CD4-positive, alpha-beta memory T cell (primary cell): ENCODE data around the gene ARHGEF33. TPM values are rescaled to one million over a fixed set of nuclear protein-coding genes. Genes with fewer than 3 reads are reported as not detected.

Experiments used
- CTCF ChIA-PET: fragments of 350-600 bp; sonication (Branson Sonifier 250); formaldehyde crosslinking; loops from one replicate; lab custom pipeline; 2021; ENCODE audit warnings: inconsistent platforms; ENCODE audit not compliant: partially characterized antibody; lab: Charles Lee
- POLR2A ChIA-PET: fragments of 350-600 bp; sonication (Branson Sonifier 250); formaldehyde crosslinking; loops from one replicate; lab custom pipeline; 2021; ENCODE audit not compliant: partially characterized antibody; lab: Charles Lee
- DNase-seq, 5 donors: peaks; one replicate each; pipeline versions ENCODE4 v3.0.0 to v3.0.0-alpha.2; 2020 to 2022; ENCODE audit warnings: mixed read lengths in 1 of 5
- H3K27ac ChIP-seq: one replicate; pipeline ENCODE4 v1.7.0; 2013; ENCODE audit warnings: low read depth, low read length
- H3K27me3 ChIP-seq: 2 replicates; pipeline ENCODE4 v1.7.0; 2013; ENCODE audit warnings: mild to moderate bottlenecking, low read length, moderate library complexity; ENCODE audit not compliant: insufficient read depth
- H3K36me3 ChIP-seq: 2 replicates; pipeline ENCODE4 v1.7.0; 2013; ENCODE audit warnings: mild to moderate bottlenecking, low read length, moderate library complexity; ENCODE audit not compliant: insufficient read depth
- H3K4me1 ChIP-seq: 2 replicates; pipeline ENCODE4 v1.7.0; 2013; ENCODE audit warnings: mild to moderate bottlenecking, low read length, moderate library complexity; ENCODE audit not compliant: insufficient read depth
- H3K4me3 ChIP-seq, 2 donors: one replicate each; pipeline ENCODE4 v1.7.0; 2013; ENCODE audit warnings: low read length in 2 of 2, mild to moderate bottlenecking in 1 of 2
- H3K9me3 ChIP-seq, 2 donors: one replicate each; pipeline ENCODE4 v1.7.0; 2013; ENCODE audit warnings: low read length in 2 of 2, control low read depth in 1 of 2; ENCODE audit not compliant: control insufficient read depth in 1 of 2
- H3K27ac Mint-ChIP-seq, 7 donors: one replicate each; pipeline ENCODE4 v1.8.0; 2020 to 2021; ENCODE audit warnings: mixed read lengths in 7 of 7, mild to moderate bottlenecking in 6 of 7, inconsistent platforms in 3 of 7, moderate library complexity in 3 of 7
- H3K27me3 Mint-ChIP-seq, 2 donors: one replicate each; pipeline ENCODE4 v1.8.0; 2020 to 2021; ENCODE audit warnings: mixed read lengths in 2 of 2
- H3K36me3 Mint-ChIP-seq, 2 donors: one replicate each; pipeline ENCODE4 v1.8.0; 2020 to 2021; ENCODE audit warnings: mixed read lengths in 2 of 2, inconsistent platforms in 1 of 2, mild to moderate bottlenecking in 1 of 2
- H3K4me1 Mint-ChIP-seq, 4 donors: one replicate each; pipeline ENCODE4 v1.8.0; 2020 to 2021; ENCODE audit warnings: mixed read lengths in 4 of 4, mild to moderate bottlenecking in 1 of 4
- H3K4me3 Mint-ChIP-seq, 8 donors: one replicate each; pipeline ENCODE4 v1.8.0; 2020 to 2021; ENCODE audit warnings: mixed read lengths in 8 of 8, mild to moderate bottlenecking in 7 of 8, moderate library complexity in 6 of 8, inconsistent platforms in 3 of 8
- H3K9me3 Mint-ChIP-seq, 8 donors: one replicate each; pipeline ENCODE4 v1.8.0; 2020 to 2021; ENCODE audit warnings: mixed read lengths in 8 of 8, mild to moderate bottlenecking in 5 of 8, inconsistent platforms in 3 of 8, moderate library complexity in 1 of 8
- intact Hi-C: fragments of 100-400 bp; cut with micrococcal nuclease; formaldehyde crosslinking; loops from one replicate; pipeline ENCODE4 v1.15.1; 2023
- polyA plus RNA-seq, 2 donors: library from polyadenylated mRNA; unstranded; fragments of 300-500 nt; fragmentation: Illumina TruSeq; gene quantifications; one replicate each; pipeline ENCODE4 v1.2.3, GENCODE V29; 2021
- total RNA-seq, 2 experiments: library from RNA; stranded (reverse); gene quantifications; one replicate each; pipeline ENCODE4 v1.2.3, GENCODE V29; 2021

Gene ARHGEF33
- total RNA-seq (under 1 TPM in 1 of 2 experiments, not detected in 1; 0.53 TPM), polyA plus RNA-seq (under 1 TPM in 1 of 2 donors, not detected in 1; 0.09 TPM)

DNA sequence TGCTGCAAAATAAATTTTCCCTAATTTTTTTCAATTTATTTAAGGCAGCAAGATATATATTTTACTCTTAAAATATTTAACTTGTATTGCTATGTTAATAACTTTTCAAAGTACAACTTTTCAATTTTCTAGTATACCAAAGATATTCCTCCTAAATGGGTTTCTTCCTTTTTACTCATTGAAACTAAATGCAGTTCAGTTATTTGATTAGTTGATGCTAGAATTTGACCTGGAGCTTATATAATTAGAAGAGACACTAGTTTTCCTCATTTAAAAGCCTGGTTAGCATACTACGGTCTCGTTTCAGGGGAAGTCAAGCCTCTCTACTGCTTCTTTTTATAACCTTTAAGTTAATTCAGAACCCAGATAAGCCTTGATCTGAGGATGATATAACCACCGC, at the start of gene ARHGEF33:
TSS of gene ARHGEF33 (plus strand) at position 301 of the 400 bp plus-strand sequence. CDS start 29,573 bp downstream, outside the sequence.
- H3K9me3 Mint-ChIP-seq = no peaks in the 10 kb centered on the region
- Histone ChIP-seq H3K9me3 (no peaks in the 10 kb centered on the region), H3K27ac (no peak within 1 kb of the TSS), H3K36me3 (no peaks in the 10 kb centered on the region), H3K4me1 (no peaks in the 10 kb centered on the region), H3K27me3 (no peaks in the 10 kb centered on the region), H3K4me3 (no peak within 1 kb of the TSS)
- CTCF ChIA-PET = no interaction called here
- H3K36me3 Mint-ChIP-seq = peaks cover 0 to 2% of the 10 kb centered on the region in 2 donors
- no peak within 1 kb of the TSS for H3K4me3 Mint-ChIP-seq
- intact Hi-C loops = no loop called here
- H3K4me1 Mint-ChIP-seq = no peaks in the 10 kb centered on the region
- no peak within 1 kb of the TSS for H3K27ac Mint-ChIP-seq
- H3K27me3 Mint-ChIP-seq = peaks cover 0 to 1% of the 10 kb centered on the region in 2 donors
- no peak for DNase-seq
- POLR2A ChIA-PET = no interaction called here

DNA sequence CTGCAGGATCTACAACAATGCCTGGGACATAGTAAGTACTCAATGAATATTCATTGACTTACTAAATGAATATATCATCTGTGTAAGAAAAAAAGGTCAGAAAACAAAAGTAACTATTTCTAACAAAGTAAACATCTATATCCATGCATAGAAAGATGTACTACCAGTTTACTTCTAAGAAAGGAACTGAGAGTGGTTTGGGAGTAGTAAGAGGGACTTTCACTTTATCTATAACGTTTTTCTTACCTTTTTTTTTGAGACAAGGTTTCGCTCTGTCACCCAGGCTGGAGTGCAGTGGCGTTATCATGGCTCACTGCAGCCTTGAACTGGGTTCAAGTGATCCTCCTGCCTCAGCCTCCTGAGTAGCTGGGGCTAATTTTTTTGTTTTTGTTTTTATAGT, 39.6 kb upstream of the ARHGEF33 start:
- Histone ChIP-seq H3K36me3 (peaks cover 10% of the 10 kb centered on the region), H3K27me3 (no peaks in the 10 kb centered on the region), H3K4me1 (no peaks in the 10 kb centered on the region), H3K9me3 (no peaks in the 10 kb centered on the region), H3K4me3 (no peak overlapping the region), H3K27ac (no peak overlapping the region)
- no peak for DNase-seq
- peaks cover 0 to 2% (median 0%) of the 10 kb centered on the region in 4 donors for H3K4me1 Mint-ChIP-seq
- POLR2A ChIA-PET = no interaction called here
- intact Hi-C loops = no loop called here
- H3K27ac Mint-ChIP-seq = peak overlapping the region in 2 of 7 donors; percentile 5 to 10
- CTCF ChIA-PET = no interaction called here
- H3K4me3 Mint-ChIP-seq = peak overlapping the region in 1 of 8 donors; percentile 4
- H3K36me3 Mint-ChIP-seq = peaks cover 40 to 56% of the 10 kb centered on the region in 2 donors
- H3K27me3 Mint-ChIP-seq = no peaks in the 10 kb centered on the region
- no peaks in the 10 kb centered on the region for H3K9me3 Mint-ChIP-seq

DNA sequence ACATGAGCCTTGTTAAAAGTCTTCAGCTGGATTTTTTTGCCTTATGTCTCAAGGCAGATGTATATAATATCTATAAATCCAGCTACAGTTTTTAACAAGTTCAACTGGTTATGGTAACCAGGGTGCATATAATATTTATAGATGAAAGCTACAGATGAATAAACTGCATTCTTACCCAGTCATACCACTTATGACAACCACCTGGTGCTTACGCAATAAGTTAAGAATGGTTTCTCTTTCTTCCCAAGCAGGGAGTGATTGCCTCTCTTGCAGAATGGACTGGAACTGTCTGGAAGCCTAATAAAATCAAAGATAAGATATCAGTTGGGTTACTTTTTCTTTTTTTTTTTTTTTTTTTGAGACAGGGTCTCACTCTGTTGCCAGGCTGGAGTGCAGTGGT, 33.5 kb upstream of the ARHGEF33 start:
- H3K27ac ChIP-seq = no peak overlapping the region
- H3K4me3 ChIP-seq = no peak overlapping the region
- no peak overlapping the region for H3K27ac Mint-ChIP-seq
- no peaks in the 10 kb centered on the region for H3K27me3 ChIP-seq
- H3K27me3 Mint-ChIP-seq = no peaks in the 10 kb centered on the region
- CTCF ChIA-PET = interaction anchor here (0.7 kb wide), 1 partner anchor 18 kb away, joined by 4 read pairs; no protein-coding TSS in a partner anchor
- DNase-seq = no peak
- H3K4me1 ChIP-seq = no peaks in the 10 kb centered on the region
- POLR2A ChIA-PET = no interaction called here
- H3K36me3 ChIP-seq = peaks cover 32% of the 10 kb centered on the region
- intact Hi-C loops = no loop called here
- peaks cover 47 to 53% of the 10 kb centered on the region in 2 donors for H3K36me3 Mint-ChIP-seq
- H3K9me3 ChIP-seq = no peaks in the 10 kb centered on the region
- H3K4me1 Mint-ChIP-seq = peaks cover 0 to 2% (median 0%) of the 10 kb centered on the region in 4 donors
- no peak overlapping the region for H3K4me3 Mint-ChIP-seq
- no peaks in the 10 kb centered on the region for H3K9me3 Mint-ChIP-seq

DNA sequence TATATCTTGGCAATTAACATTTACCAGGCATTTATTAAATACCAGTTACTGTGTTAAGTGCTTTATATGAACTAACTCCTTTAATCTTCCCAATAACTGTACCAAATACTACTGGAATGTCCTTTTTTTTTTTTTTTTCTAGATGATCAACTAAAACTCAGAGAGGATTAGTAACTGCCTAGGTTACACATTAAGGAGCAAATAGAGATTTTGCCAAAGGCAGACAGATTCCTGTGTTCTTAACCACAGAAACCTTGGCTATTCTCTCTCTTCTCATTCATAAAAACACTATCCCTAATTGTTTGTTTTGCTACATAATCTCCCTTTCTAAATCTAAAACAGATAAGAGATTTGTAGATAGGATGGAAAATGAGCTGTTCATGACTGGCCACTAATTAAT, 27.2 kb upstream of the ARHGEF33 start:
- intact Hi-C loops = no loop called here
- ChIA-PET CTCF (interaction anchor here (1.2 kb wide), 1 partner anchor 16 kb away, joined by 3 read pairs; no protein-coding TSS in a partner anchor), POLR2A (no interaction called here)
- Mint-ChIP-seq H3K9me3 (no peaks in the 10 kb centered on the region), H3K27me3 (no peaks in the 10 kb centered on the region), H3K4me1 (peaks cover 9 to 14% (median 10%) of the 10 kb centered on the region in 4 donors), H3K27ac (no peak overlapping the region), H3K4me3 (no peak overlapping the region), H3K36me3 (peaks cover 57 to 60% of the 10 kb centered on the region in 2 donors)
- Histone ChIP-seq H3K36me3 (peaks cover 25% of the 10 kb centered on the region), H3K9me3 (no peaks in the 10 kb centered on the region), H3K4me1 (no peaks in the 10 kb centered on the region), H3K4me3 (no peak overlapping the region), H3K27me3 (no peaks in the 10 kb centered on the region), H3K27ac (no peak overlapping the region)
- DNase-seq = no peak

DNA sequence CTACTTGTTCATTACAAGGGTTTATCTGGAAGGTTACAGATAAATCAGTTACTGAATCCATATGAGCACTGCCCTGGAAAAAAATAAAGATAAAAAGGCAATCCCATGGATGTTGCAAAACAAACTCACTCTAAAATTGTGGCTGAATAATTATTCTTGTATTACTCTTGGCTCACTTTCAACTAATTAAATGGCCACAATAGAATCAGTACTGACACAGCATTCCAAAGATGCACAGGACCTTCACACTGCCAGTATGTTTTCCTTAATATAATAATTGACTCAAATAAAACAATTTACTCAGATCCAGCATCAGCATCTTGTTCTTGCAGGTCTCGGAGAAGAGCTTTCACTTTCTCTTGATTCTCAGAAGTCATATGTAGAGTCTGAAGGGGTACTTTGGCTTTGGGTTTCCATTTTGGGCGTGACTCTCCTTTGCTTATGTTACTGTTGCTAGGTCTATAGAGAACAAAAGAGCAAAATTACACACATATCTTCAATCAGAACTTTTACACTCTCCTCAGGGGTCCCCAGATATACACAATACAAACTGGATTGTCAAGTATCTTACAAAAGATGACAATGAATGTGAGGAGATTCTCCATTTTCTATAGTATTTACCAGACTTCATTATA, 26.5 kb upstream of the ARHGEF33 start:
- no peak overlapping the region for H3K4me3 ChIP-seq
- no peak overlapping the region for H3K27ac ChIP-seq
- no peaks in the 10 kb centered on the region for H3K9me3 ChIP-seq
- H3K36me3 ChIP-seq = peaks cover 24% of the 10 kb centered on the region
- H3K27me3 Mint-ChIP-seq = no peaks in the 10 kb centered on the region
- POLR2A ChIA-PET = no interaction called here
- no peak overlapping the region for H3K4me3 Mint-ChIP-seq
- no peaks in the 10 kb centered on the region for H3K9me3 Mint-ChIP-seq
- peaks cover 9 to 14% (median 11%) of the 10 kb centered on the region in 4 donors for H3K4me1 Mint-ChIP-seq
- H3K4me1 ChIP-seq = no peaks in the 10 kb centered on the region
- H3K27me3 ChIP-seq = no peaks in the 10 kb centered on the region
- intact Hi-C loops = no loop called here
- peak overlapping the region in 4 of 7 donors; percentile 19 to 54 (median 30) for H3K27ac Mint-ChIP-seq
- peak in 2 of 5 donors; percentile 4 to 16 for DNase-seq
- CTCF ChIA-PET = interaction anchor here (1.2 kb wide), 1 partner anchor 16 kb away, joined by 3 read pairs; no protein-coding TSS in a partner anchor
- H3K36me3 Mint-ChIP-seq = peaks cover 60 to 62% of the 10 kb centered on the region in 2 donors

DNA sequence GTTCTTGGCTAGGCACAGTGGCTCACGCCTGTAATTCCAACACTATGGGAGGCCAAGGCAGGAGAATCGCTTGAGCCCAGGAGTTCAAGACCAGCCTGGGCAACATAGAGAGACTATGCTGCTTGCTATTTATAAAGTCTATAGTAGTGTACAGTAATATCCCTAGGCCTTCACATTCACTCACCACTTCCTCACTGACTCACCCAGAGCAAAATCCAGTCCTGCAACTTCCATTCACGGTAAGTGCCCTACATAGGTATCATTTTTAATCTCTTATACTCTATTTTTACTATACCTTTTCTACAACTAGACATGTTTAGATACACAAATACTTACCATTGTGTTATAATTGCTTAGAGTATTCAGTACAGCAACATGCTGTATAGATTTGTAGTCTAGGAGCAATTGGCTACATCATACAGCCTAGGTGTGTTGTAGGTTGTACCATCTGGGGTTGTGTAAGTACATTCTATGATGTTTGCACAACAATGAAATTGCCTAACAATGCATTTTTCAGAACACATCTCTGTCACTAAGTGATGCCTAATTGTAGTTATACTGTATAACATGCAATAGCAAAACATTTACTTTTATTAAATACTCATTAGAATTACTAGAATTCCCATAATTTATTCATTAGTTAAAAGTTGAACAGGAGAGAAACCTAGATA, 22.8 kb upstream of the ARHGEF33 start:
- Mint-ChIP-seq H3K27ac (no peak overlapping the region), H3K4me3 (no peak overlapping the region), H3K36me3 (peaks cover 51 to 60% of the 10 kb centered on the region in 2 donors), H3K4me1 (peaks cover 13 to 16% (median 14%) of the 10 kb centered on the region in 4 donors), H3K27me3 (no peaks in the 10 kb centered on the region), H3K9me3 (peaks cover 2 to 19% (median 10%) of the 10 kb centered on the region in 8 donors)
- no peaks in the 10 kb centered on the region for H3K9me3 ChIP-seq
- no peak overlapping the region for H3K27ac ChIP-seq
- CTCF ChIA-PET = no interaction called here
- DNase-seq = no peak
- H3K4me1 ChIP-seq = no peaks in the 10 kb centered on the region
- H3K27me3 ChIP-seq = no peaks in the 10 kb centered on the region
- peaks cover 2% of the 10 kb centered on the region for H3K36me3 ChIP-seq
- H3K4me3 ChIP-seq = no peak overlapping the region
- POLR2A ChIA-PET = no interaction called here
- intact Hi-C loops = no loop called here

DNA sequence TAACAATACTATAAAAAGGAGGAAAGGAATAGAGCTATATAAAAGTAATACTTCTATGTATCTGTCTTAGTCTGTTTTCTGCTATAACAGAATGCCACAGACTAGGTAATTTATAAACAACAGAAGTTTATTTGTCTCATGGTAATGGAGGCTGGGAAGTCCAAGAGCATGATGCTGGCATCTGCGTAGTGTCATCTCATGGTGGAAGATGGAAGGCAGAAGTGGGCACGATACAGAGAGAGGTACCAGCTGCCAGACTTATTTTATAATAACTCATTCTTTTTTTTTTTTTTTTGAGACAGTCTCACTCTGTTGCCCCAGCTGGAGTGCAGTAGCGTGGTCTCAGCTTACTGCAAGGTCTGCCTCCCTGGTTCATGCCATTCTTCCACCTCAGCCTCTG, 18.2 kb upstream of the ARHGEF33 start:
- ChIA-PET CTCF (no interaction called here), POLR2A (no interaction called here)
- intact Hi-C loops = no loop called here
- H3K4me3 Mint-ChIP-seq = no peak overlapping the region
- no peaks in the 10 kb centered on the region for H3K36me3 ChIP-seq
- H3K27me3 Mint-ChIP-seq = no peaks in the 10 kb centered on the region
- H3K36me3 Mint-ChIP-seq = peaks cover 42 to 46% of the 10 kb centered on the region in 2 donors
- no peaks in the 10 kb centered on the region for H3K27me3 ChIP-seq
- peaks cover 19 to 29% (median 23%) of the 10 kb centered on the region in 4 donors for H3K4me1 Mint-ChIP-seq
- H3K4me3 ChIP-seq = no peak overlapping the region
- H3K27ac ChIP-seq = no peak overlapping the region
- DNase-seq = no peak
- no peaks in the 10 kb centered on the region for H3K9me3 ChIP-seq
- peaks cover 13% of the 10 kb centered on the region for H3K4me1 ChIP-seq
- H3K27ac Mint-ChIP-seq = no peak overlapping the region
- peaks cover 2 to 25% (median 13%) of the 10 kb centered on the region in 8 donors for H3K9me3 Mint-ChIP-seq
